HG03342 (cell line): ENCODE data around the gene OR1B1.
"Not testable (repeated sequence)": the region's sequence is repeated elsewhere in the genome, so short reads cannot be mapped to it uniquely, and the experiment has no call there.

Experiments
- ATAC-seq: cut with Tn5 transposase; IDR thresholded peaks from one replicate; pipeline ENCODE4 v1.9.1; 2021; ENCODE audit warnings: mild to moderate bottlenecking, moderate library complexity; ENCODE audit not compliant: unreplicated experiment

OR1B1 gene

DNA sequence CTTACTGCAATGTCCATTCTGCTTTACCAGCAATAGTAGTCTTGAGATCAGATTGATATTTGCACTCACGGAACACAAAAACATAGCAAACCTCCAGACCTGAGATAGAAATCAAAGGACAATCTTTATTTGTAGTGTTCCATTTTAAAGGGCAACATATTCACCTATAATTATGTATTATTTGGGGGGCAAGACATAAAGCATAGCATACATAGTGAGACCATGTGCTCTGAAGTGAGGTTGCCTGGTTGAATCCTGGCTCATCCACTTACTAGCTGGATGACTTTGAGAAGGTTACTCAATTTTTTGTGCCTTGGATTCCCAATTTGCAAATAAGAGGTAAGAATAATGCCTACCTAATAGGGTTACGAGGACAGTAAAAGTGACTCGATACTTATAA is at the start of gene OR1B1:
TSS of gene OR1B1 (minus strand) at position 101 of the 400 bp plus-strand sequence.
- ATAC-seq = no peak

DNA sequence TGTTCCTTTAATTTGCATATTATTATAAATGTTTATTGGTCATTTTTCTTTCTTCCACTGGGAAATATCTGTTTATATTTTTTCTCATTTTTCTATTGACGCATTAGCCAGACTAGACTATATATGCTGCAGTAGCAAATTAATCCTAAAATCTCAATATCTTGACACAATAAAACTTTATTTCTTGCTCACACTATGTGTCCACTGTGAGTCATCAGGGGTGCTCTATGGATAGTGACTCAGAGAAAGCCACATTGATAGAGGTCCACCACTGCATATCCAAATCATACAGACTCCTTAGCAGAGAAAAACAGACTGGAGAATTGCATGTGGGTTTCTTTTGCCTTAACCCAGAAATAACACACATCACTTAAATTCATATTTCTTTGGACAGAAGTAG is 38.3 kb upstream of the OR1B1 start:
- ATAC-seq = no peak

DNA sequence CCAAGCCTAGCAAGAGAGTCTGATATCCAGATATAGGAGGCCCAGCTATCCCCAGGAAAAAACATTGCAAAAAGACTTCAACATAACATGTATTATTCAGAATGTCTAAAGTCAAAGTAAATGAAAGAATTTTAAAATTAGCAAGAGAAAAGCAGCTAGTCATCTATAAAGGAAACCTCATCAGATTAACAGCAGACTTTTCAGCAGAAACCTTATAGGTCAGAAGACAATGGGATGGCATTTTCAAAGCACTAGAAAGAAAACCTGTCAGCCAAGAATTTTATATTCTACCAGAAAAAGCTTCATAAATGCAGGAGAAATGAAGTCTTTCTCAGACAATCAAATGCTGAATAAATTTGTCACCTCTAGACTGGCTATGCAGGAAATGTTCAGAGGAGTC is 27.4 kb upstream of the OR1B1 start:
- ATAC-seq = no peak

DNA sequence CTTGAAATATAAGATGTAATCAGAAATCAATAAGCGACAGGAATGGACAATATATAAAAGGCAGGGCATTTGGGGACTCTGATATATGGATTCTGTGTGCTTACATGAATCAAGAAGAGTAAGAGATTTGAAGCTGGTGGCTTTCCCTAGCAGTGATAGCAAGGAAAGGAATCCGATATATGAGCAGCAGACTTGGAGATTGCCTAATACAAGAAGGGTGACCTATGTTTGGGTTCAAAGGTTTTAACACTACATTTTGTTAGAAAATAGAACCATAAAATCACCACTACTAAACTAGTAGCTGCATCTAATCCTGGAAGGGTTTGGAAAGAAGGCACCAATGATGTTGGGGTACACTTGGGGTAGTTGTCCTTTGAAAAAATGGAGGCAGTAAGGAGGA is 15.1 kb upstream of the OR1B1 start:
- no peak for ATAC-seq

DNA sequence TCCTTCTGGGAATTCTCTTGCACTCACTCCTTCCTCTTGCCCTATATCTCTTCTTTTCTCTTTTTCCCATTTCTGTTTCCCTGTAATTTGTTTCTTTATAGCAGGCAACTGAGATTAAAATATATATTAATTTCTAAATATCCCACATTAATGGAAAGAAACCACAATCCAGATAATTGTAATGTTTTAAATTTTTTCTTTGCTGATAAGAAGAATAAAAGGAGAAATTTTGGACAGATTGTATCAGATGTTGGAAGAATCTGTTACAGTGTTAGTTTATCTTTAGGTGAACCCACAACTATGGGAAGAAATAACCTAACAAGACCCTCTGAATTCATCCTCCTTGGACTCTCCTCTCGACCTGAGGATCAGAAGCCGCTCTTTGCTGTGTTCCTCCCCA is 4.0 kb upstream of the OR1B1 start, which contains the start of gene OR1L1:
TSS of gene OR1L1 (plus strand) at position 301 of the 400 bp plus-strand sequence. CDS start at position 301, 0 bp downstream.
- ATAC-seq = no peak

DNA sequence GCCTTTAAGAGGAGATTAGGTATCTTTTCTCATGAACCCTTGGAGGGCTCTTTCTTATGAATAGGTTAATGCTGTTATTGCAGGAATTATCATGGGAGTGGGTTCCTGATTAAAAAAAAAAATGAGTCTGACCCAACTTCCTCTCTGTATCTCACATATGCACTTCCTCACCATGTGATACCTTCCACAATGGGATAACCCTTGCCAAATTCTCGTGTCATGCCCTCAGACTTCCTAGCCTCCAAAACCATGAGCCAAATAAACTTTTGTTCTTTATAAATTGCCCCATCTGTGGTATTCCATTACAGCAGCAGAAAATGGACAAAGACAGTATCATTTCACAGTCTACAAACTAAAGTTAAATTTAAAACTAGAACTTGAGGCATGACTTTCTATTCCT is 1.0 kb downstream of the OR1B1 start:
- no peak for ATAC-seq

DNA sequence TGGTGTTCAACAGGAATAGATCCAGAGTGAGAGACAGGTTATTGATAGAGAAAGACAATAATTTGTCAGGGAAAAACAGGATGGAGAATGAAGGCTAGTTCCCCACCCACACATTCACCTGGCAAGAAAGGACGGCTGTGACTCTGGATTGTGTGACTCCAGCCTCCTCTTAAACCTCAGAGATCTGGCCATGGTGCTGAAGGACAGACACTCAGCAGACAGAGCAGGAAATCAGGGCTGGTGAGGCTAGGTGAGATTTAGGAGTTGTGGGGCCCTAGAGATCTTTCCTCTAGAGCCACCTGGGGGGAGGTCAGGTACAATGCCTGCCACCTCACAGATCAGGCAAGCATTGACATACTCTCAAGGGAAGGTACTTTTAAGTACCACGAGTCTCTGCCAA is 15.2 kb downstream of the OR1B1 start:
- ATAC-seq = no peak

DNA sequence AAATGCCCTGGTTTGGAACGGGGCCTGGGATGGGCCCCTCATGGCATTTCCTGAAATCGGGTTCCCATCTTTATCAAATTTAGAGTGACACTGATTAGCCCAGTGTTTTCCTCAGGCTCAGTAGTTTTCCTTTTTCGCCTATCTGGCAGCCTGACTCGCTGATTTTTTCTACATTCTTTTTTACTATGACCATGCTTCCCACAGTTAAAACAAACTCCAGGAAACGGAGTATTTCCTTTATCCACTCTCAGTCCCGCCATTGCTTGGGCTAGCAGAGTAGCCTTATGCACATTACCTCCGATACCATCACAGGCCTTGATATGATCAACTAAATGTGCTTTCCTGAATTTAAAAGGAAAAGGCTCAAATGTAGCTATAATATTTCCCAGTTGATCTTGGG is 37.4 kb downstream of the OR1B1 start:
- ATAC-seq = no peak

DNA sequence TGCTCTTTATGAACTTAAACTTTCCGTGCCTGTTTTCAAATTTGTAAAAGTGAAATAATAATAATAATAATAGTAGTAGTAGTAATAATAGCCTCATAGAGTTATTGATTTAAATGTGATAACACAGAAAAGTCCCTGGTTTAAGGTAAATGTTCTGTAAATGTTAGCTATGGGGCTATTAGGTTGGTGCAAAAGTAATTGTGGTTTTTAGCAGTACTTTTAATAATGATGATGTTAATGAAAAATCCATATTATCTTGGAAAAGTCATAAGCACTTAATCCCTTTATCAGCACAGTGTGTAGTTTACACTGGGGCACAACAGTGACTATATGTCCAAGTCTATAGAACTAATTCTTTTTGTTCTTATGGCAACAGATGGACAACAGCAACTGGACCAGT is 43.1 kb downstream of the OR1B1 start, which contains the start of gene OR1Q1:
TSS of gene OR1Q1 (plus strand) at position 377 of the 400 bp plus-strand sequence. CDS start at position 377, 0 bp downstream.
- ATAC-seq = no peak

DNA sequence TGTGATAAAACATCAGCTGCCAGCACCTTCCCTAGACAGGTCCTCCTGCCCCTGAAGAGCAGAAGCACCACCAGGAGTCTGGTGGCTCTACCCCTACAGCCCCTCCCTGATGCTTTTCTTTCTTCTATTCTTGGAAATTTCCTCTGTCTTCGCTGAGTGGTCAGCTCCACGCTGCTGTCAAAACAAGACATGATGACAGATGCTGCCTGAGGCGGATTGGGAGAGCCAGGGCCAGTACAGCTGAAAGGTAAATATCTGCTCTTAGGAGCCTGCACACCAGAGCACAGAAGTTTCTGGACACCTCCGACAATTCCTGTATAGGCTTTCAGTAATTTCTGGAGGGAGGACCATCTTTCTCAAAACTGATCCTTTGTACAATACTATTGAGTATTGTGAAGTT is 47.6 kb downstream of the OR1B1 start:
- ATAC-seq = no peak

DNA sequence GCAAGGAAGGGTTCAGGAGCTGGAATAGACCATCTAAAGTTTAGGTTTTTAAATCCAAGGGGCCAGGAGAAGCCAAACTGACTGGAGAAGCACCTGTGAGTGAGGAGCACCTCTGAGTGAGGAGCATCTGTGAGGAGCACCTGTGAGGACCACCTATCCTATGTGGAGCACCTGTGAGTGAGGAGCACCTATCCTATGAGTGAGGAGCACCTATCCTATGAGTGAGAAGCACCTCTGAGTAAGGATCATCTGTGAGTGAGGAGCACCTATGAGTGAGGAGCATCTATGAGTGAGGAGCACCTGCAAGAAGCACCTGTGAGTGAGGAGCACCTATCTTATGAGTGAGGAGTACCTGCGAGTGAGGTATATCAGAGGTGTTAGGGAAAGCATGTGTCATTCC is 50.8 kb downstream of the OR1B1 start:
- ATAC-seq = no peak

DNA sequence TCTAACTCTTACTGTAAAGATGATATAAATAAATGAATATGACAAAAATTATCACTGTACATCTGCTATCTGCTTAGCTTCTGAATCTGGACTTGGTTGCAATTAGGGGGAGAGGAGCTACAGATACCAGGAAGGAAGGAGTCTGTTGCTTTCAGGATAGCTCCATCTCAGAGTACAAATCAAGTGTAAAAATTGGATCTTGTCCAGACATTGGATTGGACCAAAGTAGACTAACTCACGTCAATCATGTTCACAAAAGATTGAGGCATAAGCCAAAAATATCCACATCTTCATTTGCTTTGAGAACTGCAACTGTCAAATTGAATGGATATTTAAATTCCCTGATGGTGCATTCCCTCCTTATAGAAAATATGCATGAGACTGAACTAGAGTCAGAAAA is 51.7 kb downstream of the OR1B1 start:
- ATAC-seq = no peak

DNA sequence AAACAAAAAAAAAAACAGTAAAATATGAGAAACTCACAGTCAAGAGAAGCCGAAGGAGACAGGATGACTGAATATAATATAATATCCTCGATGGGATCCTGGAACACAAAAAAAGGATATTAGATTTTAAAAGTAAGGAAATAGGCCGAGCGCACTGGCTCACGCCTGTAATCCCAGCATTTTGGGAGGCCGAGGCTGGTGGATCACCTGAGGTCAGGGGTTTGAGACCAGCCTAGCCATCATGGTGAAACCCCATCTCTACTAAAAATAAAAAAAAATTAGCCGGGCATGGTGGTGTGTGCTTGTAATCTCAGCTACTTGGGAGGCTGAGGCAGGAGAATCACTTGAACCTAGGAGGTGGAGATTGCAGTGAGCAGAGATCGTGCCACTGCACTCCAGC is 74.1 kb downstream of the OR1B1 start, which contains the start of gene OR1L8:
TSS of gene OR1L8 (minus strand) at position 101 of the 400 bp plus-strand sequence. CDS start 14,907 bp downstream, outside the sequence.
- ATAC-seq = not testable (repeated sequence)

DNA sequence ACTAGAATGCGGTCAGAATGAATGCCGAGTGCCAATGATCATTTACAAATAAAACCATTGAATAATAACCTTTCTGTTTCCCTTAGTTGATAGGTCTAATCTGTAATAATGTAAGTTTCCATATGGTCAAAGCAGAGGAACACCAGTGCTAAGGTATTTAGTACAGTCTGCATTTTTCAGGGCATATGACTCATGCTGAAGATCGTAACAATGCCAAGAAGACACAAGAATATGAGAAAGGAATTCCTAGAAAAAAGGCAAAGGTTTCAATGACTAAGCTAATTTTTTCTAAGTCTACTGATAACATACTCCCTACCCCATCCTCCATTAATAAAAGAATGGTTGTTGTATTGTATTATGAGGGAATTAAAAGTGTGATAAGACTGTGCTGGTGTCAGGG is 77.1 kb downstream of the OR1B1 start:
- no peak for ATAC-seq

DNA sequence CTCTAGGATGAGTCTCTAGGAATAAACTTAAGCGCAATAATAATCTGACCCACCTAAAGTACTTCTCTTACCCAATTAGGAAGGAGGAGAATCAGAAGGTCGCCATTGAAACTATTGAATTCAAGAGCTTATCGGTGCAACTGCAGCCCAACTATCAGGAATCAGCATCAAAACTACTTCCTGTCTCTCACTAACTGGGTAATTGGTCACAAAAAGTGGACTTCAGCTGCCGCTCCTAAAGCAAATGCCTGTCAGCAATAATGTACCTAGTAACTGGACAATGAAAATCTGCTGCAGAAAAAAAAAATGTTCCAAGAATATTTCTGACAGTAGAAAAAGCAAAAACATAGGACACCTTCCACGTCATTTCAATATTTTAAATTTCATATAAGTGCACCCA is 77.6 kb downstream of the OR1B1 start:
- no peak for ATAC-seq
